WTC11 (cell line): ENCODE data around the gene ENHO. TPM values are rescaled to one million over a fixed set of nuclear protein-coding genes. Genes with fewer than 3 reads are reported as not detected.

Source experiments
- ATAC-seq: fragments of 200-7000 bp; cut with Tn5 transposase; 2 replicates; pipeline ENCODE4 v1.10.0; 2021; ENCODE audit warnings: mild to moderate bottlenecking, moderate library complexity
- CTCF ChIA-PET: fragments of 300-600 bp; sonication (Branson Sonifier 250); formaldehyde crosslinking; loops from one replicate; lab custom pipeline; 2021; ENCODE audit warnings: antibody characterized with exemption; lab: Charles Lee
- POLR2A ChIA-PET: fragments of 350-600 bp; sonication (Branson Sonifier 250); formaldehyde crosslinking; loops from one replicate; lab custom pipeline; 2021; ENCODE audit warnings: antibody characterized with exemption; lab: Charles Lee
- DNase-seq: peaks from one replicate; pipeline ENCODE4 v3.0.0; 2021; ENCODE audit warnings: low spot score
- H3K27ac Mint-ChIP-seq: 2 replicates; pipeline ENCODE4 v1.8.0; 2021; ENCODE audit warnings: mixed read lengths
- H3K27me3 Mint-ChIP-seq: 2 replicates; pipeline ENCODE4 v1.8.0; 2021; ENCODE audit warnings: low read depth, mild to moderate bottlenecking, moderate library complexity, mixed read lengths
- H3K36me3 Mint-ChIP-seq: 2 replicates; pipeline ENCODE4 v1.8.0; 2021; ENCODE audit warnings: mixed read lengths
- H3K4me1 Mint-ChIP-seq: 2 replicates; pipeline ENCODE4 v1.8.0; 2022; ENCODE audit warnings: mixed read lengths
- H3K4me3 Mint-ChIP-seq: 2 replicates; pipeline ENCODE4 v1.8.0; 2021; ENCODE audit warnings: mild to moderate bottlenecking, moderate library complexity, mixed read lengths
- H3K9me3 Mint-ChIP-seq: 2 replicates; pipeline ENCODE4 v1.8.0; 2021; ENCODE audit warnings: mixed read lengths
- AFF4 ChIP-seq: sonication (generic); formaldehyde crosslinking; IDR thresholded peaks from 2 replicates; pipeline ENCODE4 v1.8.1; 2023; ENCODE audit warnings: mild to moderate bottlenecking, missing genetic modification reagents, borderline replicate concordance
- CTCF ChIP-seq: fragments of 200-600 bp; IDR thresholded peaks from 2 replicates; pipeline ENCODE4 v1.8.0; 2022; ENCODE audit warnings: antibody characterized with exemption
- E2F4 ChIP-seq: sonication (generic); formaldehyde crosslinking; IDR thresholded peaks from 2 replicates; pipeline ENCODE4 v1.8.1; 2022; ENCODE audit warnings: low read depth, mild to moderate bottlenecking, moderate library complexity, missing genetic modification reagents, borderline replicate concordance
- FOXJ3 ChIP-seq: sonication (generic); formaldehyde crosslinking; IDR thresholded peaks from 2 replicates; pipeline ENCODE4 v1.9.0; 2021; ENCODE audit warnings: missing genetic modification reagents, mild to moderate bottlenecking, borderline replicate concordance
- FOXK1 ChIP-seq: sonication (generic); formaldehyde crosslinking; IDR thresholded peaks from 2 replicates; pipeline ENCODE4 v1.8.0; 2022; ENCODE audit warnings: mild to moderate bottlenecking, moderate library complexity, missing genetic modification reagents
- JAZF1 ChIP-seq: fragments of 250-450 bp; sonication (Bioruptor Pico); IDR thresholded peaks from 2 replicates; pipeline ENCODE4 v1.9.0; 2021; ENCODE audit warnings: moderate library complexity, mild to moderate bottlenecking, inconsistent platforms
- KAT7 ChIP-seq: sonication (generic); formaldehyde crosslinking; IDR thresholded peaks from 2 replicates; pipeline ENCODE4 v1.8.1; 2023; ENCODE audit warnings: missing genetic modification reagents, mild to moderate bottlenecking, borderline replicate concordance
- NFATC4 ChIP-seq: fragments of 250-450 bp; sonication (Bioruptor Pico); IDR thresholded peaks from 2 replicates; pipeline ENCODE4 v1.9.0; 2021; ENCODE audit warnings: mild to moderate bottlenecking
- NR1H2 ChIP-seq: sonication (generic); formaldehyde crosslinking; IDR thresholded peaks from 2 replicates; pipeline ENCODE4 v1.9.0; 2021; ENCODE audit warnings: mild to moderate bottlenecking, moderate library complexity, missing genetic modification reagents
- NR2C2 ChIP-seq: sonication (generic); formaldehyde crosslinking; IDR thresholded peaks from 2 replicates; pipeline ENCODE4 v1.8.0; 2022; ENCODE audit warnings: mild to moderate bottlenecking, missing genetic modification reagents
- PRRX2 ChIP-seq: fragments of 250-450 bp; sonication (Bioruptor Pico); IDR thresholded peaks from 2 replicates; pipeline ENCODE4 v1.8.0; 2021; ENCODE audit warnings: mild to moderate bottlenecking
- SMAD4 ChIP-seq: sonication (generic); formaldehyde crosslinking; IDR thresholded peaks from 2 replicates; pipeline ENCODE4 v1.8.0; 2022; ENCODE audit warnings: mild to moderate bottlenecking, missing genetic modification reagents
- SP1 ChIP-seq: sonication (generic); formaldehyde crosslinking; conservative IDR thresholded peaks from 2 replicates; pipeline ENCODE4 v1.8.1; 2022; ENCODE audit warnings: missing genetic modification reagents
- TEAD4 ChIP-seq: sonication (generic); formaldehyde crosslinking; IDR thresholded peaks from 2 replicates; pipeline ENCODE4 v1.8.0; 2022; ENCODE audit warnings: mild to moderate bottlenecking, missing genetic modification reagents
- ZNF138 ChIP-seq: sonication (generic); formaldehyde crosslinking; conservative IDR thresholded peaks from 2 replicates; pipeline ENCODE4 v1.8.1; 2022; ENCODE audit warnings: mild to moderate bottlenecking, moderate library complexity, missing genetic modification reagents
- ZNF263 ChIP-seq: sonication (generic); formaldehyde crosslinking; IDR thresholded peaks from 2 replicates; pipeline ENCODE4 v1.8.1; 2022; ENCODE audit warnings: low read depth, mild to moderate bottlenecking, moderate library complexity, missing genetic modification reagents
- ZNF281 ChIP-seq: sonication (generic); formaldehyde crosslinking; IDR thresholded peaks from 2 replicates; pipeline ENCODE4 v1.8.0; 2023; ENCODE audit warnings: mild to moderate bottlenecking, missing genetic modification reagents
- ZNF396 ChIP-seq: fragments of 250-450 bp; sonication (Bioruptor Pico); IDR thresholded peaks from 2 replicates; pipeline ENCODE4 v1.8.0; 2021; ENCODE audit warnings: mild to moderate bottlenecking, moderate library complexity, borderline replicate concordance
- ZNF671 ChIP-seq: fragments of 250-450 bp; sonication (Bioruptor Pico); IDR thresholded peaks from 2 replicates; pipeline ENCODE4 v1.8.0; 2021; ENCODE audit warnings: mild to moderate bottlenecking
- total RNA-seq: library from RNA; stranded (reverse); gene quantifications from 3 replicates; pipeline ENCODE4 v1.2.3, GENCODE V29; 2021
- TF ChIP-seq, protein P1 (sequence below): sonication (generic); formaldehyde crosslinking; IDR thresholded peaks from 2 replicates; pipeline ENCODE4 v1.8.1; 2023; ENCODE audit warnings: mild to moderate bottlenecking, missing genetic modification reagents, moderate library complexity
- TF ChIP-seq, protein P2 (sequence below): sonication (generic); formaldehyde crosslinking; IDR thresholded peaks from 2 replicates; pipeline ENCODE4 v1.8.0; 2022; ENCODE audit warnings: mild to moderate bottlenecking, missing genetic modification reagents

ENHO gene
- total RNA-seq, 1 experiment from 2014 or later: 28.3 TPM

- CTCF ChIA-PET: interaction anchor here (2.5 to 3.6 kb wide), 2 partner anchors 11 to 105 kb away, joined by 14 to 24 read pairs; no protein-coding TSS in a partner anchor
- no peak overlapping the region for H3K4me3 Mint-ChIP-seq
- TF ChIP-seq NFATC4 (CRISPR knock-in tag) (no peak), NR1H2 (no peak), SP1 (CRISPR knock-in tag) (no peak), TEAD4 (CRISPR knock-in tag) (no peak), AFF4 (CRISPR knock-in tag) (no peak)
- TF ChIP-seq, protein P1, sequence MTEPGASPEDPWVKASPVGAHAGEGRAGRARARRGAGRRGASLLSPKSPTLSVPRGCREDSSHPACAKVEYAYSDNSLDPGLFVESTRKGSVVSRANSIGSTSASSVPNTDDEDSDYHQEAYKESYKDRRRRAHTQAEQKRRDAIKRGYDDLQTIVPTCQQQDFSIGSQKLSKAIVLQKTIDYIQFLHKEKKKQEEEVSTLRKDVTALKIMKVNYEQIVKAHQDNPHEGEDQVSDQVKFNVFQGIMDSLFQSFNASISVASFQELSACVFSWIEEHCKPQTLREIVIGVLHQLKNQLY (CRISPR knock-in tag): no peak
- H3K4me1 Mint-ChIP-seq: peaks cover 51% of the 10 kb centered on the region
- ATAC-seq (no peak), DNase-seq (no peak)
- POLR2A ChIA-PET: no interaction called here
- no peaks in the 10 kb centered on the region for H3K9me3 Mint-ChIP-seq
- H3K36me3 Mint-ChIP-seq: no peaks in the 10 kb centered on the region
- no peaks in the 10 kb centered on the region for H3K27me3 Mint-ChIP-seq
- no peak overlapping the region for H3K27ac Mint-ChIP-seq
These were observed 13.8 kb downstream of the ENHO start for GRCh38 chr9:34508951-34509350.

GRCh38 chr9:34508463-34508862, 14.3 kb downstream of the ENHO start:
- Mint-ChIP-seq H3K36me3 (no peaks in the 10 kb centered on the region), H3K27me3 (no peaks in the 10 kb centered on the region), H3K4me3 (no peak overlapping the region), H3K27ac (no peak overlapping the region), H3K4me1 (peaks cover 46% of the 10 kb centered on the region), H3K9me3 (no peaks in the 10 kb centered on the region)
- CTCF ChIA-PET: interaction anchor here (1.3 to 3.6 kb wide), 2 partner anchors 104 kb away, joined by 4 to 24 read pairs; no protein-coding TSS in a partner anchor
- TF ChIP-seq SP1 (CRISPR knock-in tag) (no peak), JAZF1 (CRISPR knock-in tag) (no peak), ZNF396 (CRISPR knock-in tag) (no peak), ZNF138 (no peak), KAT7 (CRISPR knock-in tag) (no peak), ZNF281 (CRISPR knock-in tag) (no peak), PRRX2 (CRISPR knock-in tag) (no peak), NR2C2 (CRISPR knock-in tag) (no peak), ZNF671 (CRISPR knock-in tag) (no peak)
- ATAC-seq: no peak
- no peak for DNase-seq
- POLR2A ChIA-PET: no interaction called here

DNA sequence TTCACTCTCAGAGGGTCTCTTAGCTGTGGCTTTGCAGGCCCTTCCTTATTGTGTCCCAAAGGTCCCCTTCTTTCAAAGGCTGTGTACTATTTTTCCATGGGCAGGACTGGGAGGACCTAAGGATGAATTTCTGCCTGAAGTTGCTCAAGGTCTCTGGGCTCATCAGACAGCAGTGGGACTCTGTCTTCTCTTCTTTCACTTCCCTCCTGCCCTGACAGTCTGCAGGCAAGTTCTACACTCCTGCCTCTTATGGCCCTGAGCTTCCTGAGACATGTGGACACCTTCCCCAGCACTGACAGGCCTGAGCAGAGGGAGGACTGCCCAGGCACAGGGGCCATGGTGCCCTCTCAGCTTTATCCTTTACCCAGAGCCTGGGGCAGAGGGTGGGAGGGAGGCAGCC, 14.8 kb downstream of the ENHO start:
- no peaks in the 10 kb centered on the region for H3K27me3 Mint-ChIP-seq
- CTCF ChIA-PET: interaction anchor here (1.3 to 1.4 kb wide), 2 partner anchors 96 to 104 kb away, joined by 3 to 4 read pairs; no protein-coding TSS in a partner anchor
- no peak for DNase-seq
- peaks cover 41% of the 10 kb centered on the region for H3K4me1 Mint-ChIP-seq
- no peaks in the 10 kb centered on the region for H3K36me3 Mint-ChIP-seq
- H3K9me3 Mint-ChIP-seq: no peaks in the 10 kb centered on the region
- POLR2A ChIA-PET: no interaction called here
- ATAC-seq: no peak
- H3K4me3 Mint-ChIP-seq: no peak overlapping the region
- no peak overlapping the region for H3K27ac Mint-ChIP-seq
- TF ChIP-seq CTCF (no peak), FOXJ3 (no peak), NR2C2 (CRISPR knock-in tag) (no peak), E2F4 (CRISPR knock-in tag) (no peak), NFATC4 (CRISPR knock-in tag) (no peak), SMAD4 (CRISPR knock-in tag) (no peak), FOXK1 (no peak), ZNF263 (CRISPR knock-in tag) (no peak), SP1 (CRISPR knock-in tag) (no peak)
- TF ChIP-seq, protein P2, sequence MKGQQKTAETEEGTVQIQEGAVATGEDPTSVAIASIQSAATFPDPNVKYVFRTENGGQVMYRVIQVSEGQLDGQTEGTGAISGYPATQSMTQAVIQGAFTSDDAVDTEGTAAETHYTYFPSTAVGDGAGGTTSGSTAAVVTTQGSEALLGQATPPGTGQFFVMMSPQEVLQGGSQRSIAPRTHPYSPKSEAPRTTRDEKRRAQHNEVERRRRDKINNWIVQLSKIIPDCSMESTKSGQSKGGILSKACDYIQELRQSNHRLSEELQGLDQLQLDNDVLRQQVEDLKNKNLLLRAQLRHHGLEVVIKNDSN: no peak
